ENCODE measurements around the gene SPG21.
"Not testable (repeated sequence)": the region's sequence is repeated elsewhere in the genome, so short reads cannot be mapped to it uniquely, and the experiment has no call there.

Gene SPG21

GRCh38 chr15:65027593-65027992 is 37.9 kb upstream of the SPG21 start:
- H3K27me3 Mint-ChIP-seq (ENCODE audit: low read depth): peaks cover 9% of the 10 kb centered on the region
- H3K9me3 Mint-ChIP-seq: no peaks in the 10 kb centered on the region
- peaks cover 11% of the 10 kb centered on the region for H3K4me1 Mint-ChIP-seq
- no peak overlapping the region for H3K27ac Mint-ChIP-seq
- TF ChIP-seq CTCF (IDR thresholded peaks at IDR 0.05; ENCODE audit: unreplicated experiment in 3 of 3): no peak
- H3K36me3 Mint-ChIP-seq (ENCODE audit: low read depth): peaks cover 29% of the 10 kb centered on the region
- peak overlapping the region; percentile 88 to 91 (median 89) for H3K4me3 Mint-ChIP-seq

- H3K36me3 Mint-ChIP-seq (ENCODE audit: low read depth): peaks cover 29% of the 10 kb centered on the region
- no peak for TF ChIP-seq CTCF (IDR thresholded peaks at IDR 0.05; ENCODE audit: unreplicated experiment in 3 of 3)
- peaks cover 5% of the 10 kb centered on the region for H3K27me3 Mint-ChIP-seq (ENCODE audit: low read depth)
- H3K4me1 Mint-ChIP-seq: peaks cover 11% of the 10 kb centered on the region
- no peak overlapping the region for H3K27ac Mint-ChIP-seq
- H3K4me3 Mint-ChIP-seq: peak overlapping the region in 2 of 3 experiments; percentile 44 to 64
- H3K9me3 Mint-ChIP-seq: no peaks in the 10 kb centered on the region
Measured at GRCh38 chr15:65026756-65027155, 37.0 kb upstream of the SPG21 start.

DNA sequence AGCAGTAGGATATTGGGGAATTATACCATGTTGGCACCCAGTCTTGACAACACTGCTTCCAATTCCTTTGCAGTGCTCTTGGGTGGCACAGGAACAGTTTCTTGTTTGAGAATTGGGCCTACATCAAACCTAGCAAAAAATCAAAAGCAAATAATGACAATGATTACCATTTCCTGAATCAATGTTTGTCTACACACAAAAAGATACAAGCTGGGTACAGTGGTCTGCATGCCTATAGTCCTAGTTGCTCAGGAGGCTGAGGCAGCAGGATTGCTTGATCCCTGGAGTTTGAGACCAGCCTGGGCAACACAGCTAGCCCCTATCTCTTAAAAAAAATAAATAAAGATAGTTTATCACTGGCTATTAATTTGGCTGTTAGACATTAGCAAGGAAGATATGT is 31.8 kb upstream of the SPG21 start:
- Mint-ChIP-seq H3K4me1 (no peaks in the 10 kb centered on the region), H3K27me3 (ENCODE audit: low read depth) (no peaks in the 10 kb centered on the region), H3K9me3 (no peaks in the 10 kb centered on the region), H3K27ac (no peak overlapping the region), H3K36me3 (ENCODE audit: low read depth) (peaks cover 62% of the 10 kb centered on the region), H3K4me3 (no peak overlapping the region)
- no peak for TF ChIP-seq CTCF (IDR thresholded peaks at IDR 0.05; ENCODE audit: unreplicated experiment in 3 of 3)

- H3K27me3 Mint-ChIP-seq (ENCODE audit: low read depth): no peaks in the 10 kb centered on the region
- TF ChIP-seq CTCF (IDR thresholded peaks at IDR 0.05; ENCODE audit: unreplicated experiment in 3 of 3): no peak
- no peak overlapping the region for H3K27ac Mint-ChIP-seq
- no peak overlapping the region for H3K4me3 Mint-ChIP-seq
- no peaks in the 10 kb centered on the region for H3K4me1 Mint-ChIP-seq
- H3K9me3 Mint-ChIP-seq: no peaks in the 10 kb centered on the region
- H3K36me3 Mint-ChIP-seq (ENCODE audit: low read depth): peaks cover 62% of the 10 kb centered on the region
Measured at GRCh38 chr15:65020419-65020818, 30.7 kb upstream of the SPG21 start.

GRCh38 chr15:65011198-65011597 is 21.5 kb upstream of the SPG21 start:
- Mint-ChIP-seq H3K9me3 (peaks cover 19% of the 10 kb centered on the region), H3K36me3 (ENCODE audit: low read depth) (peaks cover 63% of the 10 kb centered on the region)
- not testable (repeated sequence) for H3K4me3 Mint-ChIP-seq; H3K4me1 Mint-ChIP-seq; H3K27me3 Mint-ChIP-seq (ENCODE audit: low read depth); H3K27ac Mint-ChIP-seq

GRCh38 chr15:65008983-65009382 is 19.3 kb upstream of the SPG21 start:
- no peaks in the 10 kb centered on the region for H3K4me1 Mint-ChIP-seq
- no peak overlapping the region for H3K4me3 Mint-ChIP-seq
- no peak for TF ChIP-seq CTCF (IDR thresholded peaks at IDR 0.05; ENCODE audit: unreplicated experiment in 3 of 3)
- H3K27me3 Mint-ChIP-seq (ENCODE audit: low read depth): no peaks in the 10 kb centered on the region
- H3K9me3 Mint-ChIP-seq: peaks cover 11% of the 10 kb centered on the region
- H3K36me3 Mint-ChIP-seq (ENCODE audit: low read depth): peaks cover 60% of the 10 kb centered on the region
- no peak overlapping the region for H3K27ac Mint-ChIP-seq
